Osteoblast (primary cell): Measurements from ENCODE around the gene DNAH9. TPM values are rescaled to one million over a fixed set of nuclear protein-coding genes. Genes with fewer than 3 reads are reported as not detected.

Experiments used
- DNase-seq: peaks from one replicate; pipeline ENCODE4 v3.0.0; 2011; ENCODE audit warnings: low spot score, mixed read lengths; ENCODE audit not compliant: insufficient read length; ENCODE audit errors: missing footprints
- H2AFZ ChIP-seq: 2 replicates; pipeline ENCODE4 v1.6.0; 2011; ENCODE audit warnings: mild to moderate bottlenecking, low read length
- H3K27ac ChIP-seq: 2 replicates; pipeline ENCODE4 v1.5.1; 2011; ENCODE audit warnings: mild to moderate bottlenecking, low read depth, low read length, moderate library complexity
- H3K27me3 ChIP-seq: 2 replicates; pipeline ENCODE4 v1.6.0; 2012; ENCODE audit warnings: mild to moderate bottlenecking, control low read depth, inconsistent platforms, low read length, moderate library complexity; ENCODE audit not compliant: insufficient read depth
- H3K36me3 ChIP-seq: 2 replicates; pipeline ENCODE4 v1.5.1; 2011; ENCODE audit warnings: mild to moderate bottlenecking, low read length, control low read depth, moderate library complexity; ENCODE audit not compliant: insufficient read depth
- H3K4me1 ChIP-seq: 2 replicates; pipeline ENCODE4 v1.5.1; 2011; ENCODE audit warnings: mild to moderate bottlenecking, low read length, control low read depth, moderate library complexity; ENCODE audit not compliant: insufficient read depth
- H3K4me2 ChIP-seq: 2 replicates; pipeline ENCODE4 v1.6.0; 2011; ENCODE audit warnings: mild to moderate bottlenecking, low read length; ENCODE audit not compliant: insufficient read depth
- H3K4me3 ChIP-seq: fragments of 200-600 bp; sonication (generic); 3 replicates; pipeline ENCODE4 v1.5.1; 2012; ENCODE audit warnings: mild to moderate bottlenecking, low read length, inconsistent platforms; ENCODE audit not compliant: insufficient read depth
- H3K79me2 ChIP-seq: 2 replicates; pipeline ENCODE4 v1.6.0; 2012; ENCODE audit warnings: mild to moderate bottlenecking, low read length, control low read depth, inconsistent platforms; ENCODE audit not compliant: insufficient read depth
- H3K9me3 ChIP-seq: 2 replicates; pipeline ENCODE4 v1.5.1; 2011; ENCODE audit warnings: low read depth, low read length, control low read depth
- H4K20me1 ChIP-seq: 2 replicates; pipeline ENCODE4 v1.6.0; 2012; ENCODE audit warnings: mild to moderate bottlenecking, low read length, control low read depth; ENCODE audit not compliant: insufficient read depth
- total RNA-seq: library from RNA; depleted of rRNA; stranded (reverse); fragments of >200 nt; gene quantifications from 2 replicates; pipeline ENCODE4 v1.2.3, GENCODE V29; 2012
- TF ChIP-seq, protein P1 (sequence below): IDR thresholded peaks from 2 replicates; pipeline ENCODE4 v1.5.1; 2011; ENCODE audit warnings: mild to moderate bottlenecking, low read depth, low read length, moderate library complexity; ENCODE audit errors: extremely low read depth

Gene DNAH9
- total RNA-seq, 1 donor = not detected

- H3K9me3 ChIP-seq = no peaks in the 10 kb centered on the region
- TF ChIP-seq, protein P1, sequence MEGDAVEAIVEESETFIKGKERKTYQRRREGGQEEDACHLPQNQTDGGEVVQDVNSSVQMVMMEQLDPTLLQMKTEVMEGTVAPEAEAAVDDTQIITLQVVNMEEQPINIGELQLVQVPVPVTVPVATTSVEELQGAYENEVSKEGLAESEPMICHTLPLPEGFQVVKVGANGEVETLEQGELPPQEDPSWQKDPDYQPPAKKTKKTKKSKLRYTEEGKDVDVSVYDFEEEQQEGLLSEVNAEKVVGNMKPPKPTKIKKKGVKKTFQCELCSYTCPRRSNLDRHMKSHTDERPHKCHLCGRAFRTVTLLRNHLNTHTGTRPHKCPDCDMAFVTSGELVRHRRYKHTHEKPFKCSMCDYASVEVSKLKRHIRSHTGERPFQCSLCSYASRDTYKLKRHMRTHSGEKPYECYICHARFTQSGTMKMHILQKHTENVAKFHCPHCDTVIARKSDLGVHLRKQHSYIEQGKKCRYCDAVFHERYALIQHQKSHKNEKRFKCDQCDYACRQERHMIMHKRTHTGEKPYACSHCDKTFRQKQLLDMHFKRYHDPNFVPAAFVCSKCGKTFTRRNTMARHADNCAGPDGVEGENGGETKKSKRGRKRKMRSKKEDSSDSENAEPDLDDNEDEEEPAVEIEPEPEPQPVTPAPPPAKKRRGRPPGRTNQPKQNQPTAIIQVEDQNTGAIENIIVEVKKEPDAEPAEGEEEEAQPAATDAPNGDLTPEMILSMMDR = no peak
- H3K4me2 ChIP-seq = no peak overlapping the region
- no peaks in the 10 kb centered on the region for H3K4me1 ChIP-seq
- no peaks in the 10 kb centered on the region for H3K36me3 ChIP-seq
- H3K79me2 ChIP-seq = no peaks in the 10 kb centered on the region
- H2AFZ ChIP-seq = no peak overlapping the region
- DNase-seq = no peak
- no peak overlapping the region for H3K4me3 ChIP-seq
- no peaks in the 10 kb centered on the region for H3K27me3 ChIP-seq
- no peak overlapping the region for H3K27ac ChIP-seq
- H4K20me1 ChIP-seq = no peaks in the 10 kb centered on the region
Measured at GRCh38 chr17:11840831-11841230, 242.6 kb downstream of the DNAH9 start.

DNA sequence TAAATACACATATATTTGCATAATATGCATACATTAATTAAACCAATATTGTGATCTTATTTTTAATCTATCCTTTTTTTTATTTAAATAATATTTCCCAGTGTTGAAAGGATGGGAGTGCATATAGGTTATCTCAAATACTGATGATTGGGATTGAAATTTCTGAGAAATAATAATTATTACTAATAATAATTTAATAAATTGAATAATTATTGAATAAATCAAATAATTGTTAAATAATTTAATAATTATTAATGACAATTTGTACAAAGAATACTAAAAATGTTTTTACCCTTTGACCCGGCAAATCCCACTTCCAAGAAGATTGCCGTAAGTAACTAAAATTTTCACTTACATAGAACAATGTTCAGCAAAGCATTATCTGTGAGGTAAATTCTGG lies 250.1 kb downstream of the DNAH9 start:
- Histone ChIP-seq H3K4me2 (no peak overlapping the region), H3K36me3 (no peaks in the 10 kb centered on the region), H3K79me2 (no peaks in the 10 kb centered on the region), H3K4me1 (no peaks in the 10 kb centered on the region), H4K20me1 (no peaks in the 10 kb centered on the region), H3K9me3 (peaks cover 2% of the 10 kb centered on the region), H3K27me3 (no peaks in the 10 kb centered on the region), H2AFZ (no peak overlapping the region), H3K27ac (no peak overlapping the region), H3K4me3 (no peak overlapping the region)
- TF ChIP-seq, protein P1 = no peak
- DNase-seq = no peak

DNA sequence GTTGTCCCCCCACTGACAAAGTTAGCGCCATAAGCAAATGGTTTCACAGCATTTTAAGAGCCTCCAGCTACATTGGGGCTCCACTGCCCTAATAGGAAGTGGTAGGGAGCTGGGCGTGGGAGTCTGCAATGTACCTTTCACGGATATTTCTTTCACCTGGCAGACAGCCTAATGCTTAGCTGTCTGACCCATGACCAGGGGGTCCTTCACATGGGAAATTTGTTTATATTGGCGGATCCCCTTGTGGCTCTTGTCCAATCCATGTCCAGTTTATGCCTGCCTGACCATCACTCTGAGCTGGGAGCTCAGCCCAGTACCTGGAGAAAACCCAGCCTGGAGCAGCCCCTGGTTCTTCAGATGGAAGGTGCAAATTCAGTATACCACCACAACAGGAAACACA lies 254.0 kb downstream of the DNAH9 start:
- Histone ChIP-seq H3K79me2 (no peaks in the 10 kb centered on the region), H3K4me1 (no peaks in the 10 kb centered on the region), H3K27me3 (no peaks in the 10 kb centered on the region), H3K9me3 (peaks cover 2% of the 10 kb centered on the region), H3K4me3 (no peak overlapping the region), H3K4me2 (no peak overlapping the region), H3K36me3 (no peaks in the 10 kb centered on the region), H3K27ac (no peak overlapping the region), H4K20me1 (no peaks in the 10 kb centered on the region), H2AFZ (no peak overlapping the region)
- TF ChIP-seq, protein P1 = no peak
- DNase-seq = no peak

GRCh38 chr17:11852912-11853311 lies 254.6 kb downstream of the DNAH9 start:
- Histone ChIP-seq H3K4me1 (no peaks in the 10 kb centered on the region), H3K79me2 (no peaks in the 10 kb centered on the region), H3K4me3 (no peak overlapping the region), H3K9me3 (peaks cover 2% of the 10 kb centered on the region), H3K27me3 (no peaks in the 10 kb centered on the region), H3K4me2 (no peak overlapping the region), H3K36me3 (no peaks in the 10 kb centered on the region), H2AFZ (no peak overlapping the region), H3K27ac (no peak overlapping the region), H4K20me1 (no peaks in the 10 kb centered on the region)
- TF ChIP-seq, protein P1 = no peak
- no peak for DNase-seq
